ENCODE data around the gene PNKP.

Gene PNKP

DNA sequence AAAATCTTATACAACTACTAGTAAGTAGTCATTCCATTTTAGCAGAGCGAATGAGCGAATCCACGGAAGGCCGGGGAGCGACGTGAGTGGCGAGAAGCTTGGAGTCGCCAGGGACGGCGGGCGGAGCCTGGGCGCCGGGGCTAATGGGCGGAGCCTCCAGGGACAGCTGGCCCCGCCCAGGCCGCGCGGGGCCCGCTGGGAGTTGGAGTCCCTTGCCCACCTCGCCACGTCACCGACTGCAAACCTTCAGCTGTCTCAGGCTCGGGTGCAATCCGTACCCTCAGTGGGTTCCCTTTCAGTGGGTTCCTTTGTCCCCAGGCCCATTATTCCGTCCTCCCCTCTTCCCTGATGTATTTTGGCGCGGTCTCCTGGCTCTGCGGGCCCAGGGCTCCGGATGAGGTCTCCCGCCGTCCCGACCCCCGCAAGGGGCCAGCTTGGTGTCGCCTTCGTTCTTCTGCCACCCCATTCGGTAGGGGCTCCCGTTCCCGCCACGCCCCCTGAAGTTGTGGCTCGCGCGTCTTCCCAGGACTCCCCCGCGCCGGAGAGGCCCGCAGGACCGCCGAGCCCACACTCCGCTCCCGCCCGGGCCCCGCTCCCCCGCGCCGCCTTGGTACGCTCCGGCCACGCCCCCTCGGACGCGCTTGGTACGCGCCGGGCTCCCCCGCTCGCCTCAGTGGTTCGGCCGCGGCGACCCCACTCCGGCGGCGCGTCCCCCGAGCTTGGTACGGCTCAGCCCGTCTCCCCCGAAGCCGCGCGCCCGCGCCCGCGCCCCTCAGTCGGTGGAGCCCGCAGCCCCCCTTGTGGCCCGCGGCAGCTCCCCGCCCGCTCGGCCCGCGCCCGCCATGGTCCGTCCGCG is 16.7 kb downstream of the PNKP start, which contains the start of gene PTOV1 (continued):
- TF ChIP-seq, protein P1, sequence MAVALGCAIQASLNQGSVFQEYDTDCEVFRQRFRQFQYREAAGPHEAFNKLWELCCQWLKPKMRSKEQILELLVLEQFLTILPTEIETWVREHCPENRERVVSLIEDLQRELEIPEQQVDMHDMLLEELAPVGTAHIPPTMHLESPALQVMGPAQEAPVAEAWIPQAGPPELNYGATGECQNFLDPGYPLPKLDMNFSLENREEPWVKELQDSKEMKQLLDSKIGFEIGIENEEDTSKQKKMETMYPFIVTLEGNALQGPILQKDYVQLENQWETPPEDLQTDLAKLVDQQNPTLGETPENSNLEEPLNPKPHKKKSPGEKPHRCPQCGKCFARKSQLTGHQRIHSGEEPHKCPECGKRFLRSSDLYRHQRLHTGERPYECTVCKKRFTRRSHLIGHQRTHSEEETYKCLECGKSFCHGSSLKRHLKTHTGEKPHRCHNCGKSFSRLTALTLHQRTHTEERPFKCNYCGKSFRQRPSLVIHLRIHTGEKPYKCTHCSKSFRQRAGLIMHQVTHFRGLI (tag by site-specific recombination; IDR thresholded peaks at IDR 0.05): peak; percentile 70
- TF ChIP-seq, protein P2, sequence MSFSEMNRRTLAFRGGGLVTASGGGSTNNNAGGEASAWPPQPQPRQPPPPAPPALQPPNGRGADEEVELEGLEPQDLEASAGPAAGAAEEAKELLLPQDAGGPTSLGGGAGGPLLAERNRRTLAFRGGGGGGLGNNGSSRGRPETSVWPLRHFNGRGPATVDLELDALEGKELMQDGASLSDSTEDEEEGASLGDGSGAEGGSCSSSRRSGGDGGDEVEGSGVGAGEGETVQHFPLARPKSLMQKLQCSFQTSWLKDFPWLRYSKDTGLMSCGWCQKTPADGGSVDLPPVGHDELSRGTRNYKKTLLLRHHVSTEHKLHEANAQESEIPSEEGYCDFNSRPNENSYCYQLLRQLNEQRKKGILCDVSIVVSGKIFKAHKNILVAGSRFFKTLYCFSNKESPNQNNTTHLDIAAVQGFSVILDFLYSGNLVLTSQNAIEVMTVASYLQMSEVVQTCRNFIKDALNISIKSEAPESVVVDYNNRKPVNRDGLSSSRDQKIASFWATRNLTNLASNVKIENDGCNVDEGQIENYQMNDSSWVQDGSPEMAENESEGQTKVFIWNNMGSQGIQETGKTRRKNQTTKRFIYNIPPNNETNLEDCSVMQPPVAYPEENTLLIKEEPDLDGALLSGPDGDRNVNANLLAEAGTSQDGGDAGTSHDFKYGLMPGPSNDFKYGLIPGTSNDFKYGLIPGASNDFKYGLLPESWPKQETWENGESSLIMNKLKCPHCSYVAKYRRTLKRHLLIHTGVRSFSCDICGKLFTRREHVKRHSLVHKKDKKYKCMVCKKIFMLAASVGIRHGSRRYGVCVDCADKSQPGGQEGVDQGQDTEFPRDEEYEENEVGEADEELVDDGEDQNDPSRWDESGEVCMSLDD (tag by site-specific recombination; IDR thresholded peaks at IDR 0.05): peak; percentile 100
- TF ChIP-seq, protein P3, sequence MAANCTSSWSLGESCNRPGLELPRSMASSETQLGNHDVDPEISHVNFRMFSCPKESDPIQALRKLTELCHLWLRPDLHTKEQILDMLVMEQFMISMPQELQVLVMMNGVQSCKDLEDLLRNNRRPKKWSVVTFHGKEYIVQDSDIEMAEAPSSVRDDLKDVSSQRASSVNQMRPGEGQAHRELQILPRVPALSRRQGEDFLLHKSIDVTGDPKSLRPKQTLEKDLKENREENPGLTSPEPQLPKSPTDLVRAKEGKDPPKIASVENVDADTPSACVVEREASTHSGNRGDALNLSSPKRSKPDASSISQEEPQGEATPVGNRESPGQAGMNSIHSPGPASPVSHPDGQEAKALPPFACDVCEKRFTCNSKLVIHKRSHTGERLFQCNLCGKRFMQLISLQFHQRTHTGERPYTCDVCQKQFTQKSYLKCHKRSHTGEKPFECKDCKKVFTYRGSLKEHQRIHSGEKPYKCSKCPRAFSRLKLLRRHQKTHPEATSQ (tag by site-specific recombination; IDR thresholded peaks at IDR 0.05): 0 out of 2 replicates have a peak, but pooled peaks have one; percentile 74
- no peak for TF ChIP-seq SCRT1 (tag by site-specific recombination; IDR thresholded peaks at IDR 0.05; ENCODE audit: borderline replicate concordance)
- no peak; the same call in 1 of the 2 replicates for TF ChIP-seq ZNF341 (tag by site-specific recombination; IDR thresholded peaks at IDR 0.05; ENCODE audit: low read depth)
- TF ChIP-seq, protein P4, sequence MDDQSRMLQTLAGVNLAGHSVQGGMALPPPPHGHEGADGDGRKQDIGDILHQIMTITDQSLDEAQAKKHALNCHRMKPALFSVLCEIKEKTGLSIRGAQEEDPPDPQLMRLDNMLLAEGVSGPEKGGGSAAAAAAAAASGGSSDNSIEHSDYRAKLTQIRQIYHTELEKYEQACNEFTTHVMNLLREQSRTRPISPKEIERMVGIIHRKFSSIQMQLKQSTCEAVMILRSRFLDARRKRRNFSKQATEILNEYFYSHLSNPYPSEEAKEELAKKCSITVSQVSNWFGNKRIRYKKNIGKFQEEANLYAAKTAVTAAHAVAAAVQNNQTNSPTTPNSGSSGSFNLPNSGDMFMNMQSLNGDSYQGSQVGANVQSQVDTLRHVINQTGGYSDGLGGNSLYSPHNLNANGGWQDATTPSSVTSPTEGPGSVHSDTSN (CRISPR knock-in tag; IDR thresholded peaks at IDR 0.05): no peak
- peak; percentile 92 for TF ChIP-seq ZNF600 (tag by site-specific recombination; IDR thresholded peaks at IDR 0.05)
- TF ChIP-seq ZNF571 (tag by site-specific recombination; IDR thresholded peaks at IDR 0.05): no peak
- TF ChIP-seq ZNF610 (tag by site-specific recombination; IDR thresholded peaks at IDR 0.05; ENCODE audit: borderline replicate concordance): peak; percentile 60; the same call in 1 of the 2 replicates
- TF ChIP-seq ZEB2 (tag by site-specific recombination; IDR thresholded peaks at IDR 0.05): peak; percentile 93
- TF ChIP-seq, protein P5, sequence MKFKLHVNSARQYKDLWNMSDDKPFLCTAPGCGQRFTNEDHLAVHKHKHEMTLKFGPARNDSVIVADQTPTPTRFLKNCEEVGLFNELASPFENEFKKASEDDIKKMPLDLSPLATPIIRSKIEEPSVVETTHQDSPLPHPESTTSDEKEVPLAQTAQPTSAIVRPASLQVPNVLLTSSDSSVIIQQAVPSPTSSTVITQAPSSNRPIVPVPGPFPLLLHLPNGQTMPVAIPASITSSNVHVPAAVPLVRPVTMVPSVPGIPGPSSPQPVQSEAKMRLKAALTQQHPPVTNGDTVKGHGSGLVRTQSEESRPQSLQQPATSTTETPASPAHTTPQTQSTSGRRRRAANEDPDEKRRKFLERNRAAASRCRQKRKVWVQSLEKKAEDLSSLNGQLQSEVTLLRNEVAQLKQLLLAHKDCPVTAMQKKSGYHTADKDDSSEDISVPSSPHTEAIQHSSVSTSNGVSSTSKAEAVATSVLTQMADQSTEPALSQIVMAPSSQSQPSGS (tag by site-specific recombination; IDR thresholded peaks at IDR 0.05; ENCODE audit: low read depth): 0 out of 2 replicates have a peak, but pooled peaks have one; percentile 17
- TF ChIP-seq ZNF175 (tag by site-specific recombination; IDR thresholded peaks at IDR 0.05): no peak
- TF ChIP-seq ZFP3 (tag by site-specific recombination; IDR thresholded peaks at IDR 0.05; ENCODE audit: low read depth): no peak
- peak; percentile 81 for TF ChIP-seq ZNF366 (tag by site-specific recombination; conservative IDR thresholded peaks at IDR 0.05)
- no peak for TF ChIP-seq ZNF544 (tag by site-specific recombination; IDR thresholded peaks at IDR 0.05)
- no peak for TF ChIP-seq ZNF23 (tag by site-specific recombination; IDR thresholded peaks at IDR 0.05; ENCODE audit: borderline replicate concordance)
- no peak for TF ChIP-seq SALL2 (tag by site-specific recombination; IDR thresholded peaks at IDR 0.05; ENCODE audit: borderline replicate concordance)
- TF ChIP-seq GLI4 (tag by site-specific recombination; IDR thresholded peaks at IDR 0.05): peak; percentile 79; the same call in 1 of the 2 replicates
- peak; percentile 46; the same call in 1 of the 2 replicates for TF ChIP-seq BCL11A (tag by site-specific recombination; IDR thresholded peaks at IDR 0.05; ENCODE audit: low read depth)
- TF ChIP-seq ZBTB20 (tag by site-specific recombination; IDR thresholded peaks at IDR 0.05): peak; percentile 97
- peak; percentile 91 for TF ChIP-seq ZNF76 (tag by site-specific recombination; IDR thresholded peaks at IDR 0.05; ENCODE audit: borderline replicate concordance, low read depth)

Data from HEK293 (cell line).